Ectodermal cell (in vitro differentiated cells): ENCODE measurements around the gene CHERP.
A peak's percentile ranks its signal among the peaks of the same experiment; 100 is the strongest.

Experiments
- H3K27ac ChIP-seq: 2 replicates; pipeline ENCODE4 v1.7.0; 2013; ENCODE audit warnings: mild to moderate bottlenecking, low read depth, low read length; ENCODE audit not compliant: insufficient read depth, poor library complexity, severe bottlenecking
- H3K27me3 ChIP-seq: 2 replicates; pipeline ENCODE4 v1.7.0; 2013; ENCODE audit warnings: mild to moderate bottlenecking, low read length; ENCODE audit not compliant: insufficient read depth, control insufficient read depth, poor library complexity, severe bottlenecking
- H3K36me3 ChIP-seq: one replicate; pipeline ENCODE4 v1.7.0; 2013; ENCODE audit warnings: low read length; ENCODE audit not compliant: control insufficient read depth, insufficient read depth
- H3K4me1 ChIP-seq: one replicate; pipeline ENCODE4 v1.7.0; 2013; ENCODE audit warnings: low read length; ENCODE audit not compliant: control insufficient read depth, insufficient read depth
- H3K4me3 ChIP-seq: 2 replicates; pipeline ENCODE4 v1.7.0; 2013; ENCODE audit warnings: low read depth, low read length, control low read depth; ENCODE audit not compliant: insufficient read depth
- H3K9me3 ChIP-seq: 2 replicates; pipeline ENCODE4 v1.7.0; 2013; ENCODE audit warnings: mild to moderate bottlenecking, low read length, moderate library complexity; ENCODE audit not compliant: control insufficient read depth
- WGBS, 2 experiments: methylation state at CpG; one replicate each; pipeline ENCODE4 v1.1.7; 2013; ENCODE audit warnings: missing lambda C conversion rate in 2 of 2; 5-methylcytosine and 5-hydroxymethylcytosine counted together

CHERP gene

DNA sequence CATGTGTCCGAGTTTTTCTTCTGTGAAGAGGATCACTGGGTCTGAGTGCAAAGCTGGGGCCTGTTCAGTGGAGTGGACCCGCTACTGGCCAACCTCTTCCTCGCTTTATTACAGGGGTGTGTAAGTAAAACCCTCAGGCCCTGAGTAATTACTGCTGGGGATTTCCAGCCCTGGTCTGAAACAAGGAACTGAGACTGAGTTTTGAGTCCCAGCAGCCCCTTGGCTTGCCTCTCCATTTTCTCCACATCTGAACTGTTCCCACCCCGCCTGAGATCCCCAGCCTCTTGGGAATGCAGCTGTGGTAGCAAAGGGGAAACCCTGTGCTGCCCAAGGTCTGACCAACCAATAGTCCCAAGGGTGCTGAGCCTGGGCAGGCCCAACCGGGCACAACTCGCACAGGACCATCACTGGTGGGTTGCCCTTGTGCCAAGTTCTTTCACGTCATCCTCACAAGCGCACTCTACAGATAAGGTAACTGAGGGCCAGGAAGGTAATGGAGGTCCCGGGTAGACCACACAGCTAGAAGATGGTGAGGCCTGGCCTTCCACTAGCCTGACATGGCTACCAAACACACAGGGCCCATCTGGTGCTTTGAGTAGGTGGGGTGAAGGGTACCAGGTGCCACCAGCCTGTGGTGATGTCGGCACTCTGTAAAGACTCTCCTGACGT lies 43.7 kb upstream of the CHERP start:
- Histone ChIP-seq H3K27me3 (no peaks in the 10 kb centered on the region), H3K4me3 (no peak overlapping the region), H3K36me3 (no peaks in the 10 kb centered on the region), H3K27ac (peak overlapping the region; percentile 6), H3K4me1 (peaks cover 35% of the 10 kb centered on the region), H3K9me3 (no peaks in the 10 kb centered on the region)
- 94 to 96% methylated on average over 11 of the region's 11 CpGs for WGBS, 2 experiments

DNA sequence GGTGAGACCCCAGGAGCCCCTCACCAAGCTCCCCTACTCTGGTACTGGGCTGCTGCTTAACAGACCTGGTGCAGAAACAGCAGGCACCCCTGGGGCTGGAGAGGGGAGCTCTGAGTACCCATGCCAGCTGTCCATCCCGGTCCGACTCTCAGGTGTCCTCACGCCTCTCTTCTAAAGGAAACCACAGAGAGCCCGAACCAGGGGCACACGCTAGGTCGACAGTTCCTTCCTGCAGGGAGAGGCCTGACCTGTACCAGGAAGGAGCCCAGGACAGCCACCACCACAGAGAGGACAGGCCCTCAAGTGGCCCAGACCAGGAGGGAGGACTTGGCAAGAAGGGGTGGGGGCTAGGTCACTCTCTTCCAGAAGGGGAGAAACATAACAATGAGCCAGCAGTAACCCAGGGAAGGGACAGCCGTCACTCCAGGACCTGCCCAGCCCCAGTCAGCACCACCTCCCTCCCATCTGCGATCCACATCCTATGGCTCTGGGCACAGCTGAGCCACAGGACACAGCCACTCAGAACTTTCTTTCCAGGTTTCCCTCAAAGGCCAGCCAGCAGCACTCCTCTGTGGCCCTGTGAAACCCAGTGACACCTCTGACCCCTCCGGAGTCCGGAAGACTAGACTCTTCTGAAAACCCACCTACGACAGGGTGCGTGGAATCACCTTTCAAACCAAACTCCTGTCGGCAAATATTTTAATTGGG lies 43.0 kb upstream of the CHERP start:
- Histone ChIP-seq H3K36me3 (no peaks in the 10 kb centered on the region), H3K27me3 (no peaks in the 10 kb centered on the region), H3K4me3 (no peak overlapping the region), H3K4me1 (peaks cover 35% of the 10 kb centered on the region), H3K9me3 (no peaks in the 10 kb centered on the region), H3K27ac (peak overlapping the region; percentile 77)
- WGBS, 2 experiments = 82 to 85% methylated on average over 13 of the region's 13 CpGs

DNA sequence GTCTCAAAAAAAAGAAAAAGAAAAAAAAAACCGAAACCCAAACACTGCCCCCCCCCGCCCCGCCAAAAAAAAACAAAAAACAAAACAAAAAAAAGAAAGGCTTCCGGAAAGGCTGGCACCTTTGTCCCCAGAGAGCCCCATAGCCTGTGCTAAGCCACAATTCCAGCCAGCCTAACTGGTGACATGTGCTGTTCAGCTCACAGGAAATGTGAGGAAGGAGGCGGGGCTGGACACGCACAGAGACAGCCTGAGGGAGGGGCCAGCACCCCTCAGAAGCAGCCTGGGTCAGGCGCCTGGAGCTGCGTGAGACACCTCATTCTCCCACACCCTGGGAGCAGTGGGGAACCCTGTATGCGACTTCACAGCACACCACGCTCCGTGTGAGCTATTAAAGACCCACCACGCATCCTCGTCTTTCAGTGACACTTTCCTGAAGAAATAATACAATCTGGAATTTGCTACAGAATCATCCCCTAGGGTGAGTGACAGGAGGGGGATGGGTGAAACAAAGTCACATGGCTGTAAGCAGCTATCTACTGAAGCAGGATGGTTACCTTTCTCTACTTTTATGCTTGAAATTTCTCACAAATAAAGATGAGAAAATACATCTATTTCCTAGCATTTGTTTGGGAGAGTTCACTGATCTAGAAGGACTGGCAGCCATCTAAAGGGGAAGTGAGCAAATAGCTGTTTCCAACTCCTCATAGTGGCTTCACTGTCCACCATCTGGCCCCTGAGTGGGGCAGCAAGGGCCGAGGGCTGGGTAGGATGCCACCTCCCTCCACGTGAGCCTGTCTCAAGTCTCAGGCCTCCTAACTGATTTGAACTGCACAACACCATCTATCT lies 42.2 kb upstream of the CHERP start:
- Histone ChIP-seq H3K4me1 (peaks cover 35% of the 10 kb centered on the region), H3K27ac (peak overlapping the region; percentile 77), H3K9me3 (no peaks in the 10 kb centered on the region), H3K36me3 (no peaks in the 10 kb centered on the region), H3K4me3 (no peak overlapping the region), H3K27me3 (no peaks in the 10 kb centered on the region)
- WGBS, 2 experiments = 17 to 22% methylated on average over 12 to 14 of the region's 15 CpGs

DNA sequence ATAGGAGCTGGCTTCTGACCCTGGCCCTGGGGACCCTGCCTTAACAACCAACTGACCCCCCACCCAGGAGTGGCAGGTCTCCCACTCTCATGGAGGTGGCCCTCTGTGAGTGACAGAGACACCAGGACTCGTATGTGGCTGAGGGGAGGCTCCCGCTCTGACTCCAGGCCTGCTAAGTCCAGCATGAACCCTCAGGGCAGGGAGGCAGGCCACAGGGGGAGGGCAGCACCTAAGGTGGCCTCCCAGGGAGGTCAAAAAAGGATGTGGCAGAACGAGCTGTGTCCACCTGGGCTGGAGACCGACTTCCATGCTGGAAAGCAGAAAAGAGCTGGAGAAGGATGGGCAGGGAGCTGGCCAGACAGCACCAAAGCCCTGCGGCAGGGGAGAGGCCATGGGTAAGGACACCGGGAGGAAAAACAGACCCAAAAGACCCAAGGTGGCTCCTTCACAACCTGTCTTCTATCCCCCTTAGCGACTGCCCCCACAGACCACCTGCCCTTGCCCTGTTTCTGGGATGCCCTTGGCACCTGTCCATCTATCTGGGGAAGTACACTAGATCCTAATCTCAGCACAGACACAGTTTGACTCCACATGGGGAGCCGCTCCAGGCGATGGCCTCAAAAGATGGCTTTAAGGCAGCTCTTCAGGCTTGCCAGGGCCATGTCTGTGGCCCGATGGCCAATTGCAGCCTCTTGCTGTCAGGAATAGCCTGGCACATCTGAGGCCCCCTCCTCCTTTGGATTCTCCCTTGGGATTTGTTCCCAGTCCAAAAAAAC lies 40.4 kb upstream of the CHERP start:
- Histone ChIP-seq H3K27ac (no peak overlapping the region), H3K4me1 (peaks cover 22% of the 10 kb centered on the region), H3K4me3 (no peak overlapping the region), H3K36me3 (no peaks in the 10 kb centered on the region), H3K9me3 (no peaks in the 10 kb centered on the region), H3K27me3 (no peaks in the 10 kb centered on the region)
- 93% methylated on average over 10 of the region's 10 CpGs for WGBS, 2 experiments

DNA sequence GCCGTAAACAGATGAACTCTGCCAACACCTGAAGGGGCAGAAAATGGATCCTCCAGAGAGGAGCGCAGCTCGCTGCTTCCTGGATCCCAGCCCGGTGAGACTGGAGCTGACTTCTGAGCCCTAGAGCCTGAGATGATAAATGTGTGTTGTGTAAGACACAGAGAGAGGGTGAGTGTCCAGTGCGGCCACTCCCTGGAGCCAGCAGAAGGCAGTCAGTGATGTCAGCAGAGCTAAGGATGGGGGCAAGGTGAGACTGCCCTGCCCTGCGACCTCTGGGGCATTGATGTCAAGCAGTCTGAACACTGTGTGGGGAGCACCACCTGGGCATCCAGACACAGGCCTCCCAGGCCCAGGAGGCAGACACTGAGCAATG lies 39.7 kb upstream of the CHERP start:
- Histone ChIP-seq H3K36me3 (no peaks in the 10 kb centered on the region), H3K27ac (no peak overlapping the region), H3K27me3 (no peaks in the 10 kb centered on the region), H3K4me3 (no peak overlapping the region), H3K9me3 (no peaks in the 10 kb centered on the region), H3K4me1 (peaks cover 21% of the 10 kb centered on the region)
- WGBS, 2 experiments = 96 to 97% methylated on average over 6 of the region's 6 CpGs

DNA sequence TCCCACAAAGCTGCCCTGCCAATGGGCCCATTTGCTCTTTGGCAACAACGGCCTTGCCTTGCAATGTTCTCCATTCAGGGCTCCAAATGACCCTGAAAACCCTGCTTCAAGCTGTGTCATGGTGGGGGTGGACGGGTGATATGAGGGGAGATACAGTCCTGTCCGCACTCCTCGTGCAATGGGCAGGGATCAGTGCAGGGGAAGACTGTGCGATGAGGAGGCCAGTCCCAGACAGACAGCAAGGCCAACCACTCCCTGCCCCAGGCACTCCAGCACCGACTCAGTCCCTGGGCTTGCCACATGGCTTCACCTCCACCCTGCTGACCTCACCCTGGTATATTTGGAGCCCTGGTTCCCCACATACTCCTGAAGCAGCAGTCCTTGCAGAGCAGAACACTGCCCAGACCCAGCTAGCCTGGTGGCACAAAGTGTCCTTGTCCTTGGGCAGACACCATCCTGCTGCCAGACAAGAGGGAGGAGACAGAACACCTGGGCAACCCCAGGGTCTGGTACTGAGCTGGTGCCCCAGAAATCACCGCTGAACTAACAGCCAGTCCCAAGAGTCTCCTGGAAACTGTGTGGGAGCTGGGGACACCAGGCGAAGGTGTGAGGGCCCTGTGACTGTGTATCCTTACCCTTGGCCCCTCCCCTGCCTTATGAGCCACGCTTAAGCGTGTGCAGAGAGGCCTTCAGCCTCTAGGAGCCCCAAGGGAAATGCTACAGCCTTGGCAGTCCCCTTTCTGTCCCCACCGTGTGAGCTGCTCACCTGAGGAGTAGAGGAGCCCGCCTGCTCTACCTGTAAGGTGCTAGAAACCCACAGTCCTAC lies 39.1 kb upstream of the CHERP start:
- Histone ChIP-seq H3K4me3 (no peak overlapping the region), H3K27ac (no peak overlapping the region), H3K36me3 (no peaks in the 10 kb centered on the region), H3K9me3 (no peaks in the 10 kb centered on the region), H3K4me1 (peaks cover 21% of the 10 kb centered on the region), H3K27me3 (no peaks in the 10 kb centered on the region)
- 89 to 93% methylated on average over 12 of the region's 12 CpGs for WGBS, 2 experiments

DNA sequence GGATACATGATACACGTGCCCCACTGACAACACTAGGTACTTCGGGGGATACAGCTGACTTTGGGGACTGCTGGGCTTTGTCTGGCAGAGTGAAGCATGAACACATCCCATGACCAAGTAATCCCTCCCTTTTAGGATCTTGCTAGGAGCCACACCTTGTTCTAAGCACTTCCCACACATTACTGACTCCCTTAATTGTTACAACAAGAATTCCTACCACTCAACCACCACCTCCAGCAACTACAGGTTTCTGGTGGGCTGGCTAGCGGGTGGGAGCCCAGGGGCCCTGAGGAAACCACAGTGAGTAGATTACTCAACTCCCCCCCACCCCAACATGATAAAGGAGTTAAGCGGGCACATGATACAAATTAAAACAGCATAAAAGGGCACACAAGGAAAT lies 37.1 kb upstream of the CHERP start:
- WGBS, 2 experiments = 95 to 96% methylated on average over 4 of the region's 4 CpGs
- Histone ChIP-seq H3K36me3 (no peaks in the 10 kb centered on the region), H3K4me1 (peaks cover 7% of the 10 kb centered on the region), H3K9me3 (no peaks in the 10 kb centered on the region), H3K27ac (no peak overlapping the region), H3K4me3 (no peak overlapping the region), H3K27me3 (no peaks in the 10 kb centered on the region)

DNA sequence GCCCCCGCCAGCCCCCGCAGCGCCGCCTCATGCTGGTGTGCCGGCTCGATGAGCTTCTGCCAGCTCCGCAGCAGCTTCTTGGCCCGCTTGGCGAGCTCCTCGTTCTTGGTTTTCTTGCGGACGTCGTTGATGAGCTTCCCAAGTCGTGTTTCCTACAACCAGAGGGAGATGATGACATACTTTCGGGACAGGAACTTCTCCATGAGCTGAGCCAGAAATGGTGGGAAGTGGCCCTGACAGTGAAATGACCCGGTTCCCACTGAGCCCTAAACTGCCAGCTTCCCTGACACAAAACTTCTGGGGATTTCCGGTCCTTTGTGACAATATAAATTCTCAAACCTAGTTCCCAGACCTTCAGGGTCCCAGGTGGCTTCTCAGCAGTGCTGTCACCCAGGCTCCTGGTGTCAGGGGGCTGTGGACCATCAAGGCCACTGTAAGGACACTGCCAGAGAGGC lies 35.3 kb upstream of the CHERP start:
- no peak overlapping the region for H3K27ac ChIP-seq
- no peaks in the 10 kb centered on the region for H3K27me3 ChIP-seq
- no peak overlapping the region for H3K4me3 ChIP-seq
- H3K9me3 ChIP-seq = no peaks in the 10 kb centered on the region
- 96 to 97% methylated on average over 17 of the region's 17 CpGs for WGBS, 2 experiments
- no peaks in the 10 kb centered on the region for H3K36me3 ChIP-seq
- H3K4me1 ChIP-seq = no peaks in the 10 kb centered on the region
